NCI-H1930 (cell line): Measurements from ENCODE around the gene MYL10.

Experiments
- DNase-seq, 2 experiments: peaks; one replicate each; lab custom pipeline; 2025; lab: John Stamatoyannopoulos, UW

MYL10 gene

DNA sequence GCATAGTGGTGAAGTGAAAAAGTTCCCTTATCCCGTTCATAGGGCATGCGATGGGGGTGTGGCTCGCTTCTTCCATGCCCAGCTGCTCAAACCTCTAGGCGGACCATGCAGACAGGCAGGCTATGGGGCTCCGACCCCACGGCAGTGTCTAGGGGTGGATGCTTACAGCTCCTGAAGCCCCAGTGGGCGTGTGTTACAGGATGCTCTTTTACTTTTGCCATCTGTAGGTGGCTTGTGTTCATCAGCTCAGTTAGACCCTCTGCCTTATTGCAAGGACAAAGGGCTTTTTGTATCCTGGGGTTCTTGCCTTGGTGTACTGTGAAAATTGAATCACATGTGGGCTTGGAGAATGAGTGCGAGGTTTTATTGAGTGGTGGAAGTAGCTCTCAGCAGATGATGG lies at the start of gene MYL10:
TSS of gene MYL10 (minus strand) at position 126 of the 400 bp plus-strand sequence. CDS start 178 bp downstream, outside the sequence.
- no peak for DNase-seq

DNA sequence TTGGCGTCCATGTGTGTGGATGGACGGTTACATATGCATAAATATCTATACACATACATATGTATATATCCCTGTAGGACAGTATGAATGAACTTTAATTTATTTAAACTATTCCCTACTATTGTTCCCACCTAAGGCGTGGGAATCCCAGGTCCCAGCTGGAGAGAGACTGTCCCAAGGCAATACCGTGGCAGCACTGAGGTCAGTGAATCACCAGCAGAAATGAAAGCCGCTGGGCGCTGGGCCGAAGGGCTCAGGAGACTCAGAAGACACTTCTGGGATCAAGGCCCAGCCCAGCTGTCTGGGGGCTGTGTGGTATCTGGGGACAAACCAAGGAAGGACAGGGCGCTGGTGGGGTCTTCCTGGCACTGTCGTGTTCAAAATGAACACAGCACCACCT lies 49.6 kb upstream of the MYL10 start:
- no peak for DNase-seq

DNA sequence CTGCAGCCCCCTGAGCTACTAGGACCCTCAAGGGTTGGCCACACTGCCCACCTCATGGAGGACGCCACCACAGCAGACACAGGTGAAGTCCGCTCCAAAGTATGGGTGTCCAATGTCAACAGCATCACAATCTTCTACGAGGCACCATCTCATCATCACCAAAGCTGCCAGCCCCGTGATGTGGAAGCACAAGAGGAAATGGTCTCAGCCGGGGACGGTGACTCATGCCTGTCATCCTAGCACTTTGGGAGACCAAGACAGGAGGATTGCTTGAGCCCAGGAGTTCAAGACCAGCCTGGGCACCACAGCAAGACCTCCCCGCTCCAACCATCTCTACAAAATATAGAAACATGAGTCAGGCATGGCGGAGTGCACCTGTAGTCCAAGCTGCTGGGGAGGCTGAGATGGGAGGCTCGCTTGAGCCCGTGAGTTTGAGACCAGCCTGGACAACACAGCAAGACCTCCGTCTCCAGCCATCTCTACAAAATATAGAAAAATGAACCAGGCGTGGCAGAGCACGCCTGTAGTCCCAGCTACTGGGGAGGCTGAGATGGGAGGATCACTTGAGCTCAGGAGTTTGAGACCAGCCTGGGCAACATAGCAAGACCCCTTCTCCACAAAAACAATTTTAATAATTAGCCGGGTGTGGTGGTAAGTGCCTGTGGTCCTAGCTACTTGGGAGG lies 48.8 kb upstream of the MYL10 start:
- DNase-seq: no peak

DNA sequence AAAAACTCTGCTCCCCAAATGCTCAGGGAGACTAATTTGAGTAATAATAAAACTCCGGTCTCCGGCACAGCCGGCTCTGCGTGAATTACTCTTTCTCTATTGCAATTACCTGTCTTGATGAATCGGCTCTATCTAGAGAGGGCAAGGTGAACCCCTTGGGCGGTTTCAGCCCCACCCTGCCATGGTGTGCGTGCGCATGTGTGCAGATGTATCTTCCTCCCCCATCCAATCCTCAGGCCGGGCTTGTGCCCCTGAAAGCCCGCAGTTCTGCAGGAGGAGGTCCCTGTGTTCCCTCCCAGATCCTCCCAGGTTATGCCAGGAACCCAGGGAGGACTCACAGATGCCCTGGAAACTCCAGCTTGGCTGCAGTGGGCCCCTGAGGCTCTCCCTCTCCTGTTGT lies 48.3 kb upstream of the MYL10 start:
- no peak for DNase-seq

DNA sequence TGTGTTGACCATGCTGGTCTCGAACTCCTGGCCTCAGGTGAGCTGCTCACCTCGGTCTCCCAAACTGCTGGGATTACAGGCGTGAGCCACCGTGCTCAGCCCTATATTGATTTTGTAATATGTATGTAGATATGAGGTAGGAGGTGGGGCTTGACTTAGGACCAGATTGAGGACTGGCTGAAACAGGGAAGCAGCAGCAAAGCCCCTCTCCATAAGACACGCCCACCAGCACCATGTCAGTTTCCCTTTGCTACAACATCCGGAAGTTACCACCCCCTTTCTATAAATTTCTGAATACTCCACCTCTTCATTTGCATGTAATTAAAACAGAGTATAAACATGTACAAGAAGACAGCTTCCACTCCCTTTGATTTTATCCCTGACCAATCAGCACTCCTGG lies 47.9 kb upstream of the MYL10 start:
- no peak for DNase-seq

DNA sequence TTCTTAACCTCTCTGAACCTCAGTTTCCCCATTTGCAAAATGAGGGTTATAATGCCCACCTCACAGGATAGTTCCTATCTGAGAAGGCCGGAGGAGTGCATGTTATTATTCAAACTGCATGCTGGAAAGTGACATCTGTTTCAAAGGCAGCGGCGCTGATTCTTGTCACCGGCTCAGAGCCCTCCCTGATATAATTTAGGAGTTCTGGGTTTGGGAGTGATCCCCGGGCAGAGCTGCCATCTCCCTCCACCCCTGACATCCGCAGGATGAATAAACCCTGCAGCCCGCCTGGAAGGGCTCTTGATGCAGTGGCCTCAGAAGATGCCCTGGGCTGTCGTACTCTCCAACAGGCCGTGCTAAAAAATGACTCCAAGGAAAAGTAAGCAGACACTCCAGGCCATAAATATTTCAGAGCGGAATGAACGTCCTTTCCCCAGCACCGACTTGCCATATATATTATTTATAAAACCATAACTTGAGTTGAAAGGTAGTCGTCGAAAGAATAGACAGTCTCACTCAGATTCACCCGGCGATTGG lies 47.0 kb upstream of the MYL10 start:
- no peak for DNase-seq

DNA sequence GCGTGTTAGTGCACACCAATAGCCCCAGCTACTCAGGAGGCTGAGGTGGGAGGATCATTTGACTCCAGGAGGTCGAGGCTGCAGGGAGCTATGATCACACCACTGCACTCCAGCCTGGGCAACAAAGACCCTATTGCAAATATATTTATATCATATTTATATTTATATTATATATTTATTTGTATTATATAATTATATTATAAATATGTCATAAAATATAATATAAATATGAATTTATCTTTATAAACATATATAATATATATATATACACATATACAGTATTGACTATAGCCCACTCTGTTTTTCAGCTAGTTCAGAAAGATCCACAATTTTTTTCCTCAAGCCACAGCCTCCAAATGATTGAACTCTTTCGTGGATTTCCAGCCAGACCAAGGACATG lies 45.3 kb upstream of the MYL10 start:
- DNase-seq: no peak

DNA sequence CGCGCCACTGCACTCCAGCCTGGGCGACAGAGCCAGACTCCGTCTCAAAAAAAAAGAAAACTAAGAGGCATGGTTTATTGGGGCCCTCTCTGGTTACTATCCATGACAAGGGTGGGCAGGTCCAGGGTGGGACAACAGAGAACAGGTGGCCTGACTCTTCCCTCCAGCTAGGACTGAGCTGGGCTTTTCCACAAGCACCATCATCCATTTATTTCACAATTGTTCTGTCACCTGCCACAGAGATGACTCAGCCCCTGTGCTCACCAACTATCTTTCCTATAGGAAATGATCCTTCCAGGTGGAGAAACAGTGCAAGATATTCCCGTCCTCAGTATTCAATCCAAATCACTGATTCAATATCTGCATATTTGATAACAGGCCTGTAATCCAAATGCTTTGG lies 44.9 kb upstream of the MYL10 start:
- DNase-seq: no peak

DNA sequence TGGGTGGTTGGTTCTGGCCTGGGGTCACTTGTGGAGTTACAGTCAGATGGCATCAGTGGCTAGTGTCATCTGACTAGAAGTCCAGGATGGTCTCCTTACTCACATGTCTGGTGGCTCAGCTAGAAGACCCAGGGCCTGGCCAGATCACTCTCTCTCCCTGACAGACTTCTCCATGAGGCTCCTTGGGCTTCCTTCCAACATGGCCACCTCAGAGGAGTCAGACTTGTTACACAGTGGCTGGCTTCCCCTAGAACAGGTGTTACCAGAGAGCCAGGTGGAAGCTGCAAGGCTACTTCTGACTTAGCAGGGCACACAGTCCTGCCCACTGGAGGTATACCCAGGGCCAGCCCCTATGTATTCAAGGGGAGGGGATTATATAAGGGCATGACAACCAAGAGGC lies 44.2 kb upstream of the MYL10 start:
- no peak for DNase-seq

DNA sequence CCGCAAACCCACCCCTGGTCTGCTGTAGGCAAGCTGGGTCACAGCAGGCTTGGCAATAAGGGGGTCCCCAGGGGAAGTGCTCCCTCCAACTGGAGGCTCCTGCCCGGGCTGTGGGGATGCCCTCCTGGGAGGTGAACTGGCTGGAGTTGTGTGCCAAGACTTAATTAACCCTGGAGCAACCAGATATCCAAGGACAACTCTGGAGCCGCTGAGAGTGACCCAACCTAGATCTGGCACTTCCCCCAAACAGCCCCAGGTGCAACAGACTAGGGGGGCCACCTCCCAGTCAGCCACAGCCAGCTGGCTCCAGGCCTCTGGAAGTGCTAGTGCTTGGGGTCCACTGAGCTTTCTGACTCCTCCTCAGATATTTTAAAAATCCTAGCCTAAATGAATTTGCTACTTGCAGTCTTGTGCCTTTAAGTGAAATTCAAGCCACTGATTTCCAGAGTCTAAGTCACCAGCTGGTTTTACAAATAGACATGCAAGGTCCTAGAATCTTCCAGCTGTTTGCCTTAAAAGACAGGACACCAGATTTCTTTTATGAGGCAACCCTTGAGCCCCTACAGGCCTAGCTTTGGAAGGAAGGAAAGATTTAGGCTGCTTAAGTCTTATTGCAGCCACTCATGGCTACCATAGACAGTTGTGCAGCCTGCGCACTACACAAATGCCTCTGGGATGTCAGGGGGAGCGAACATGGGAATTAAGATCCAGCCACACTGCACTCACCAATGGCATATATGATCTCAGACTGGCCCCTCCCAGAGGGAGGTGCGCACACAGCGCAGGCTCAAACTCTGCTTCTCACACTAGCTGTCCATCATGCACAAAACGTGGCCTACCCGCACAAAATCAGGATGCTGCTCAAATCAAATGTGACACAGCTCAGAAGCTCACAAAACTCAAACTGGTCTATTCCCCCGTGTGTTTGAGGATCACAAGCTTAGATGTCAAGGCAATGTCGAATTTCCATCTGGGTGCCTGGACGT lies 42.6 kb upstream of the MYL10 start:
- no peak for DNase-seq

DNA sequence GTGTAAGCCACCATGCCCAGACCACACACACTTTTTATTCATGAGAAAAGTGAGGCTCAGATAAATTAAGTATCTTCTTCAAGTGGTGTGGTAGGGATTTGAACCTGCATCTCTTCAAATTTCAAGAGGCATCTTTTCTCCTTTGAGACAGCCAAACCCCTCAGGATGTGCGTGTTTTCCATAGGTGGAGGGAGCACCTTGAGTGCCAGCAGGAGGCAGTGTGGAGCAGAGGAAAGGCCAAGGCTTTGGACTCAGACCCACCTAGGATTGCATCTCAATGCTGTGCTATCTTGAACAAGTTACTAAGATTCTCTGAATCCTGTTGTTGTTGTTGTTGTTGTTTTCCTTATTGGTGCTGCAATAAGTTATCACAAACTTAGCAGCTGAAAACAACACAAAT lies 40.2 kb upstream of the MYL10 start:
- no peak for DNase-seq

DNA sequence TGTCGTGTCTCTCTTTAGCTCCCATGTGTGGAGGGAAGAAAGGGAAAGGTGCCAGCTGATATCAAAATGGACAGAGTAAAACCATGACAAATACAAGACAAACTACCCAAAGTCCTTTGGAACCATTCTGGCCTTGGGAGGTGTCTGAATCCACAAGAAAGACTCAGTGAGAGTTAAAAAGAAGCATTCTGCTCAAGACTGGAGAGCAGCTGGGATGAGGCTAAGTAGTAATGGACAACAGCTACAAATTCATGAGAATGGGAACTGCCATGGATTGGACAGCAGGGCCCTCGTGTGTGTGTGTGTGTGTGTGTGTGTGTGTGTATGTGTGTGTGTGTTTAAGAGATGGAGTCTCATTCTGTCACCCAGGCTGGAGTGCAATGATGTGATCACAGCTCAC lies 39.6 kb upstream of the MYL10 start:
- no peak for DNase-seq

DNA sequence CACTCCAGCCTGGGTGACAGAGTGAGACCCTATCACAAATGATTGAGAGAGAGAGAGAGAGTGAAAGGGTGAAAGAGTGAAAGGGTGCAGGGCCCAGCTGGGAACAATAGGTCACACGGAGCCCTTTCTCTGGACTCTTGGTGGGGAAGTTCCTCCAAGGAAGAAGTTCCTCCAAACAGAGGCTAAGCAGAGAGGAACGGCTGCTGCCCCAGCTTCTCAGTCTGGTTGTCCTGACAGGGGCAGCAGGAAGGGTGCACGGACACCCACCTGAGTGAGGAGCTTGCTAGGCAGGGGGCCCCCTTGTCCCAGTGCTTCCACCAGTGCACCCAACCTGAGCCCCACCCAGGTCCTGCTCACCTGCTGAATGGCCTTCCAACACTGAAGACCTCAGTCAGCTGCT lies 38.8 kb upstream of the MYL10 start:
- DNase-seq: no peak

DNA sequence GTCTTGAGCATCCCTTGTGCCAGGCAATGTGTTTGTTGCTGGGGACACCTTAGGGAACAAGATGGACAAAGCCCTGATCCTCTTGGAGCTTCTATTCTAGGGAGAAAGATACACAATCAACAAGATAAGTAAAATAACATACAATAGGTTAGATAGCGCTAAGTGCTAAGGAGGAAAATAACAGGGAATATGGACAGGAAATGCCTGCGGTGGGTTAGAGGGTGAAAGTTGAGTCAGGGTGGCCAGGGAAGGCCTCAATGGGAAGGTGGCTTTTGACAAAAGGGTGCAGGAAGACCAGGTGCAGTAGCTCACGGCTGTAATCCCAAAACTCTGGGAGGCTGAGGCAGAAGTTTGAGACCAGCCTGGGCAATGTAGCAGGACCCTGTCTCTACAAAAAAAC lies 38.3 kb upstream of the MYL10 start:
- DNase-seq: no peak

DNA sequence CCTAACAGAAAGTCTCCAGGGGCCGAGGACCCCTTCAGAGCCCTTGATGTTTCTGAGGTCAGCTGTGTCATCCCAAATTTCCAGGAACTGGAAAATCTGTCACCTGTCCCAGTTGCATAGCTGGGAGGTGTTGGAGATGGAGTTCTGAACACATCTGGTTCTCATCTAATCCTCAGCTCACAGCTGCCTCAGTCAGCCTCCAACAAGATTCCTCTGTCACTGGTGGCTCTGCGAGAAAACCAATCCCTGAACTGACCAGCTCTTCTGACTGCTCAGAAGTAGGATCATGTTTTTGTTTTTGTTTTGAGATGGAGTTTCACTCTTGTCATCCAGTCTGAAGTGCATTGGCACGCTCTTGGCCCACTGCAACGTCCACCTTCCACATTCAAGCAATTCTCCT lies 37.6 kb upstream of the MYL10 start:
- no peak for DNase-seq

DNA sequence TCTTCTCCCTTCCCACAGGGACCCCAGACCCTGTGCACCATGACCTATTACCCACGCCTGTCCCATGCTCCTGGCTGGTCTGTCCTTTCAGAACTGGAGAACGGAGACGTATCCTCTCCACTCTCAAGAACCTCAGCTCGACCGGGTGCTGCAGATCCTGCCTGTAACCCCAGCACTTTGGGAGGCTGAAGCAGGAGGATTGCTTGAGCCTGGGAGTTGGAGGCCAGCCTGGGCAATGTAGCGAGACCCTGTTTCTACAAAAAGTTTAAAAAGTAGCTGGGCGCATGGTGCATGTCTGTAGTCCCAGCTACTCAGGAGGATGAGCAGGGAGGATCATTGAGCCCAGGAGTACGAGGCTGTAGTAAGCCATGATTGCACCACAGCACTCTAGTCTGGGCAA lies 37.2 kb upstream of the MYL10 start:
- no peak for DNase-seq

DNA sequence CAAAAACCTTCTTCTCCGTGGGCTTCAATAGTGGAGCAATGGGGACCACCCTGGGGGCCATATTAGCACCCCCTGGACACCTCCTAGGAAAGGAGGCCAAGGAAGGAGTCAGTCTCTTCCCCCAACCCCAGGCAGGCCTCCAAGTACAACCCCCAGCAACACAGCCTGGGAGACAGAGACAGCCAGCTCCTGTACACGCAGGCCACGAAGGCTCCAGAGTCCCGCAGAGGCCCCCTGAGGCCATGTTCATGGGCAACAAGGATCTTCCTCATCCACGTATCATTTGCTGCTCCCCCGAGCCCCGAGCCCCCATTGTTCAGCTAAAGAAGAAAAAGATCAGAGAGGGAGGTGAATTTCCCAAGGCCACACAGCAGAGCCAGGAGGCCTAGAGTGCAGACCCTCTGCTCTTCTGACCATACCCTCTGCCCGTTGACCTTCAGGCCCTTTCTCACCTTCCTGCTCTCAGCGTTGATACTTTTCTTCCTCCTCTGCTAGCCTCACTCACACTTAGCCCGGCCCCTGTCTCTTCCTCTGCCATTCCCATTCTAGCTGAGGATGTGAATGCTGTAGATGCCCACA lies 35.9 kb upstream of the MYL10 start:
- DNase-seq: no peak

DNA sequence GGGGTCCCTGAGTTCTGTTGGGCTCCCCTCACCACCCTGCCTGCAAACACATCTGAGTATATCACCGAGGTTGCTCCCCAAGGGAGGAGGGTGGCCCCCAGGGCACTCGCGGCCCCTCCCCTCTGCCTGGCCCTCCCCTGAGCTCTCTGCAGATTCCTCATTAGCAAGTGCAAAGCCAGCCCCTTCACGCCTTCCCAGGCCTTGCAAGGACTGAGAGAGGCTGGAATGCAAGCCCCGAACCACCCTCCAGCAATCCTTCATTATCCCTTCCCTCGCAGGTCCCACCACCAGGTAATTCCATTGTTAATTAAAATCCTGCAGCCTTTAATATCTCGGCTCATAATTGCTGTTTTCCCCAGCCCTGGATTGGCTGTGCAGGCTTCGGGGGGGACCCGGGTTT lies 35.3 kb upstream of the MYL10 start:
- no peak for DNase-seq

DNA sequence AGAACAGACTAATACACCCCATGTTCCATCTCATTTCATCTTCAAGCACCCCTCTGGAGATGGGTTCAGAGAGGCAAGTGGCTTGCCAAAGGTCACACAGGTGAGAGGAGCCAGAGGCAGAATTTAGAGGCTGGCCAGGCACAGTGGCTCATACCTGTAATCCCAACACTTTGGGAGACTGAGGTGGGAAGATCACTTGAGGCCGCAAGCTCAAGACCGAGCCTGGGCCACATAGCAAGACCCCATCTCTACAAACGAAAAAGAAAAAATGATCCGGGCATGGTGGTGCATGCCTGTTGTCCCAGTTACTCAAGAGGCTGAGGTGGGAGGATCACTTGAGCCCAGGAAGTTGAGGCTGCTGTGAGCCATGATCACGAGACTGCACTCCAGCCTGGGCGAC lies 34.7 kb upstream of the MYL10 start:
- no peak for DNase-seq

DNA sequence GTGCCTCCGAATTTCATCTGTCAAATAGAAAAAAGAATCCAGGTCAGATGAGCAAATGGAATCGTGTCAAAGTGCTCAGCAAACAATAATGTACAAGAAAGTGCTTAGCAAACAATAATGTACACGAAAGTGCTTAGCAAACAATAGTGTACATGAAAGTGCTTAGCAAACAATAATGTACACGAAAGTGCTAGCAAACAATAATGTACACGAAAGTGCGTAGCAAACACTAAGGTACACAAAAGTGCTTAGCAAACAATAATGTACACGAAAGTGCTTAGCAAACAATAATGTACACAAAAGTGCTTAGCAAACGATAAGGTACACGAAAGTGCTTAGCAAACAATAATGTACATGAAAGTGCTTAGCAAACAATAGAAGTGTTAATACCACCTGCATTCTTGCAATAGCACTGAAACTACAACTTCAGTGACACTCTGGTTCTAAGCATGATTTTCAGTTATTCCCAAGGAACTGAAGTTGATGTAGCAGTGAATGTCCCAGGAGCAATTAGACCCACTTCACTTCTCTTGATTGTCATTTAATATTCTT lies 33.4 kb upstream of the MYL10 start:
- no peak for DNase-seq

DNA sequence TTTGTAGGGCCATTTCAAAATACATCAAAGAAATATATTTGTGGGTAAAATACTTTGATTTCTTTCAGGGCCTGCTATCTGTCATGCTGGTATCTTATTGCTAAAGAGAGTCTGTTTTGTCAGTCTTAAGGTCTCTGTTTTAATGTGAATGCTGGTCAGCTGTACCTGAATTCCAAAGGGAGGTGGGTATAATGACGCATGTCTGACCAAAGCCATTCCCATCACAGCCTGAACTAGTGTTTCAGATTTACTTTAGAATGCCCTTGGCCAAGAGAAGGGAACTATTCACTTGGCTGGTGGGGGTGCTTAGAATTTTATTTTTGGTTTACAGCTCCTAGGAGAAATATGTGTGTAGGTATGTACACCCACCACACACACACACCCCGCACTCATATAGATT lies 30.6 kb upstream of the MYL10 start:
- DNase-seq: no peak

DNA sequence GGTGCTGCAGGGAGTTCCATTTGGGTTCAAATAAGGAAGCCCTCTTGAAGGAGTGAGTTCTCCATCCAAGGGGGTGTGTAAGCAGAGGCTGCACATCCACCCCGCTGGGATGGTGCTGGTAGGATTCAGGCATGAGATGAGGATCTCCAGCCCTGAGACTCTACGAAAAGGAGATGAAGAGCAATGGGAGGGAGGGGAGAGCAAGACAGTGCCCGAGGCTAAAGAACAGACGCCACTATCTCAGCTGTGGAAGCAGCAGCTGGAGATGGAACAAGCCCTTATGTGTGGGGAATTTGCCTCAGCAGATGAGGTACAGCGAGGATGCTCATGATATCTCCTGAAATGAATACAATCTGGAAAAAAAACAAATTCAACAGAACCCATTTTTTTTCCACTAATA lies 28.1 kb upstream of the MYL10 start:
- DNase-seq: no peak

DNA sequence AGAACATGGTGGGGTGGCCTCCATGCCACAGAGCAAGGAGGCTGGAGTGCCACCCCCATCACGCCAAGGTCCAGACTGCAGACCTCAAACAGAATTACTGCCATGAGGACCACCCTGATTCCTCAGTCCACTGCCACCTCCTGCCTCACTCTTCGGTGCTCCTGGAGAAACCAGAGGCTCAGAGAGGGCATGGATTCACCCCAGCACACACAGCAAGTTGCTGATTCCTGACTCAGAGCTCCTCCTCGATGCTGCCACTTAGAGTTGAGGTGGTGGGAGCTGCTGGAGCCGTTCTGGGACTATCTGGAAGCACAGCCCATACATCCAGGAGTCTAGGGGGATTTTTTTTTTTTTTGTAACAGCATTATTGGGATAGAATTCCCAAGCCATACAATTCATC lies 22.0 kb upstream of the MYL10 start:
- no peak for DNase-seq
